ENCODE measurements around the gene HES3.

HES3 gene

GRCh38 chr1:6281511-6282402, 37.8 kb downstream of the HES3 start:
- Histone ChIP-seq H3K9me3 (ENCODE audit: severe bottlenecking) (no peaks in the 10 kb centered on the region), H3K36me3 (peaks cover 13% of the 10 kb centered on the region), H3K27ac (peak overlapping the region; percentile 68), H3K4me3 (ENCODE audit: low read depth, low read length) (no peak overlapping the region), H3K27me3 (ENCODE audit: insufficient read depth, low read depth, severe bottlenecking) (no peaks in the 10 kb centered on the region)
- TF ChIP-seq CTCF (IDR thresholded peaks at IDR 0.05; ENCODE audit: low read depth, low read length): no peak
- DNase-seq: peak; percentile 79

GRCh38 chr1:6282577-6283270, 38.7 kb downstream of the HES3 start:
- Histone ChIP-seq H3K27me3 (ENCODE audit: insufficient read depth, low read depth, severe bottlenecking) (no peaks in the 10 kb centered on the region), H3K9me3 (ENCODE audit: severe bottlenecking) (no peaks in the 10 kb centered on the region), H3K36me3 (peaks cover 18% of the 10 kb centered on the region), H3K4me3 (ENCODE audit: low read depth, low read length) (no peak overlapping the region), H3K27ac (peak overlapping the region; percentile 68)
- TF ChIP-seq CTCF (IDR thresholded peaks at IDR 0.05; ENCODE audit: low read depth, low read length): no peak
- no peak for DNase-seq

GRCh38 chr1:6285336-6285735, 41.4 kb downstream of the HES3 start:
- DNase-seq: no peak
- Histone ChIP-seq H3K27ac (no peak overlapping the region), H3K9me3 (ENCODE audit: severe bottlenecking) (no peaks in the 10 kb centered on the region), H3K4me3 (ENCODE audit: low read depth, low read length) (no peak overlapping the region), H3K36me3 (peaks cover 8% of the 10 kb centered on the region), H3K27me3 (ENCODE audit: insufficient read depth, low read depth, severe bottlenecking) (no peaks in the 10 kb centered on the region)
- TF ChIP-seq CTCF (IDR thresholded peaks at IDR 0.05; ENCODE audit: low read depth, low read length): no peak

- H3K27ac ChIP-seq: no peak overlapping the region
- H3K4me3 ChIP-seq (ENCODE audit: low read depth, low read length): no peak overlapping the region
- peaks cover 8% of the 10 kb centered on the region; the same call in 1 of the 2 replicates for H3K36me3 ChIP-seq
- DNase-seq: no peak
- H3K27me3 ChIP-seq (ENCODE audit: insufficient read depth, low read depth, severe bottlenecking): no peaks in the 10 kb centered on the region
- no peak for TF ChIP-seq CTCF (IDR thresholded peaks at IDR 0.05; ENCODE audit: low read depth, low read length)
- H3K9me3 ChIP-seq (ENCODE audit: severe bottlenecking): no peaks in the 10 kb centered on the region
These were observed 42.3 kb downstream of the HES3 start for GRCh38 chr1:6286266-6286665.

GRCh38 chr1:6287029-6287428, 43.0 kb downstream of the HES3 start:
- H3K27ac ChIP-seq: no peak overlapping the region
- no peaks in the 10 kb centered on the region for H3K27me3 ChIP-seq (ENCODE audit: insufficient read depth, low read depth, severe bottlenecking)
- no peak for TF ChIP-seq CTCF (IDR thresholded peaks at IDR 0.05; ENCODE audit: low read depth, low read length)
- peaks cover 9% of the 10 kb centered on the region for H3K36me3 ChIP-seq
- H3K9me3 ChIP-seq (ENCODE audit: severe bottlenecking): no peaks in the 10 kb centered on the region
- no peak for DNase-seq
- no peak overlapping the region for H3K4me3 ChIP-seq (ENCODE audit: low read depth, low read length)
